ENCODE results near the gene EIF3F. TPM values are rescaled to one million over a fixed set of nuclear protein-coding genes. Genes with fewer than 3 reads are reported as not detected.

EIF3F gene
- total and polyA plus RNA-seq, 2 of the 8 experiments (the other 6 are each of a cell fraction or from before 2014, with no cell fraction given): 222 to 388 TPM

DNA sequence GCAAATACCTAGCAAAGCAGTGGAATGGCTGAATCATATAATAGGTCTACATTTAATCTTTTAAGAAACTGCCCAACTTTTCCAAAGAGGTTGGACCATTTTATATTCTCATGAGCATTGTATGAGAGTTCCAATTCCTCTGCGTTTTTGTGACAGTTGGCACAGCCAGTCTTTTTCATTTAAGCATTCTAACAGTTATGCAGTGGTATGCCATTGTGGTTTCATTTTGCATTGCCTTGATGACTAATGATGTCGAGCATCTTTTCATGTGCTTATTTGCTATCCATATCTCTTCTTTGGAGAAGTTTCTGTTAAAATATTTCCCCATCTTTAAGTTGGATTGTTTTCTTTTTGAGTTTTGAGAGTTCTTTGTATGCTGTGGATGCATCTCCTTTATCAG is 38.7 kb downstream of the EIF3F start (continued):
- TF ChIP-seq, protein P1, sequence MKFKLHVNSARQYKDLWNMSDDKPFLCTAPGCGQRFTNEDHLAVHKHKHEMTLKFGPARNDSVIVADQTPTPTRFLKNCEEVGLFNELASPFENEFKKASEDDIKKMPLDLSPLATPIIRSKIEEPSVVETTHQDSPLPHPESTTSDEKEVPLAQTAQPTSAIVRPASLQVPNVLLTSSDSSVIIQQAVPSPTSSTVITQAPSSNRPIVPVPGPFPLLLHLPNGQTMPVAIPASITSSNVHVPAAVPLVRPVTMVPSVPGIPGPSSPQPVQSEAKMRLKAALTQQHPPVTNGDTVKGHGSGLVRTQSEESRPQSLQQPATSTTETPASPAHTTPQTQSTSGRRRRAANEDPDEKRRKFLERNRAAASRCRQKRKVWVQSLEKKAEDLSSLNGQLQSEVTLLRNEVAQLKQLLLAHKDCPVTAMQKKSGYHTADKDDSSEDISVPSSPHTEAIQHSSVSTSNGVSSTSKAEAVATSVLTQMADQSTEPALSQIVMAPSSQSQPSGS (IDR thresholded peaks at IDR 0.05; ENCODE audit: low read length): no peak
- TF ChIP-seq CREB1 (IDR thresholded peaks at IDR 0.05) (no peak), RNF2 (IDR thresholded peaks at IDR 0.05; ENCODE audit: borderline replicate concordance, low read depth, low read length, missing control alignments, poor library complexity, severe bottlenecking) (no peak), JUND (IDR thresholded peaks at IDR 0.05; ENCODE audit: low read length) (no peak), TAF1 (IDR thresholded peaks at IDR 0.05; ENCODE audit: low read depth, low read length) (no peak), POLR2A (IDR thresholded peaks at IDR 0.05; ENCODE audit: control extremely low read depth in 1 of 2, low read depth in 2 of 2, low read length in 2 of 2) (no peak), EZH2 (IDR thresholded peaks at IDR 0.05; ENCODE audit: low read depth, low read length, severe bottlenecking) (no peak), BACH1 (IDR thresholded peaks at IDR 0.05; ENCODE audit: low read length) (no peak), CEBPB (IDR thresholded peaks at IDR 0.05; ENCODE audit: low read depth, low read length) (no peak)

Data from H1 (cell line).